K562 (cell line): ENCODE results near the gene NPDC1. TPM values are rescaled to one million over a fixed set of nuclear protein-coding genes. Genes with fewer than 3 reads are reported as not detected.

Experiments
- ATAC-seq: fragments of 200-7000 bp; cut with Tn5 transposase; 3 replicates; pipeline ENCODE4 v1.9.1; 2020; ENCODE audit warnings: moderate library complexity
- BruUV-seq: library from RNA; stranded (reverse); fragments of 400-500 nt; replicated peaks from 2 replicates; lab custom pipeline; 2021; lab: Mats Ljungman, UMichigan
- CTCF ChIA-PET: fragments of 300-600 bp; formaldehyde crosslinking; extraction: SDS; loops from one replicate; lab custom pipeline; 2021; ENCODE audit warnings: low intra/inter-chr PET ratio; lab: Yijun Ruan, JAX
- POLR2A ChIA-PET: fragments of 300-600, 350-650 bp; sonication (Branson Sonifier 250); formaldehyde crosslinking; extraction: SDS; loops from one replicate; lab custom pipeline; 2021; ENCODE audit warnings: antibody characterized with exemption, inconsistent platforms; lab: Yijun Ruan, JAX
- DNase-seq, 4 experiments: peaks; one replicate each; pipeline versions ENCODE4 v3.0.0 to v3.0.0-alpha.2; 2011 to 2018; ENCODE audit warnings: low spot score in 3 of 4, mixed read lengths in 3 of 4; ENCODE audit errors: extremely low read depth in 1 of 4
- FAIRE-seq: peaks from 2 replicates; lab custom pipeline; 2011; peaks lifted over from hg19 to GRCh38; lab: Jason Lieb, UNC
- H2AFZ ChIP-seq: 2 replicates; pipeline ENCODE4 v1.6.0; 2011; ENCODE audit warnings: low read depth, low read length, control low read depth, inconsistent platforms
- H3K27ac ChIP-seq: fragments of 200-600 bp; 3 replicates; pipeline ENCODE4 v1.8.0; 2011; ENCODE audit warnings: low read depth, mild to moderate bottlenecking, control low read depth, inconsistent platforms, low read length, moderate library complexity, mixed read lengths; ENCODE audit errors: extremely low read depth
- H3K27me3 ChIP-seq, 2 experiments: fragments of 300-600 bp in 1 of 2; 2 replicates in 1 of 2; 3 replicates in 1 of 2; pipeline versions ENCODE4 v1.6.0 to v1.8.0; 2011; ENCODE audit warnings: inconsistent platforms in 2 of 2, low read length in 2 of 2, mild to moderate bottlenecking in 1 of 2, mixed read lengths in 1 of 2, moderate library complexity in 1 of 2; ENCODE audit not compliant: control insufficient read depth in 2 of 2, insufficient read depth in 2 of 2
- H3K36me3 ChIP-seq: fragments of 300-600 bp; 3 replicates; pipeline ENCODE4 v1.8.0; 2011; ENCODE audit warnings: mild to moderate bottlenecking, low read length, inconsistent platforms; ENCODE audit not compliant: control insufficient read depth, insufficient read depth
- H3K4me1 ChIP-seq, 2 experiments: fragments of 200-600 bp in 1 of 2; replicated peaks in 1 of 2; 2 replicates in 1 of 2; 3 replicates in 1 of 2; pipeline versions ENCODE4 v1.5.1 to v1.8.0; 2011; ENCODE audit warnings: inconsistent platforms in 2 of 2, low read length in 2 of 2, mild to moderate bottlenecking in 1 of 2, mixed read lengths in 1 of 2, moderate library complexity in 1 of 2; ENCODE audit not compliant: control insufficient read depth in 2 of 2, insufficient read depth in 2 of 2
- H3K4me2 ChIP-seq: 2 replicates; pipeline ENCODE4 v1.6.1; 2011; ENCODE audit warnings: low read length, control low read depth, inconsistent platforms, mixed read lengths; ENCODE audit not compliant: insufficient read depth
- H3K4me3 ChIP-seq: fragments of 200-600 bp; sonication (generic), shearing (Covaris generic); 2 replicates; pipeline ENCODE4 v1.5.1; 2016; ENCODE audit warnings: control low read depth, inconsistent platforms
- H3K79me2 ChIP-seq: fragments of 200-600 bp; 3 replicates; pipeline ENCODE4 v1.8.0; 2011; ENCODE audit warnings: low read length, inconsistent platforms; ENCODE audit not compliant: control insufficient read depth, insufficient read depth
- H3K9ac ChIP-seq, 2 experiments: 2 replicates each; pipeline versions ENCODE4 v1.6.0 to v1.6.1; 2011; ENCODE audit warnings: low read depth in 2 of 2, low read length in 2 of 2, control low read depth in 1 of 2, inconsistent platforms in 1 of 2, mild to moderate bottlenecking in 1 of 2, mixed read lengths in 1 of 2; ENCODE audit not compliant: insufficient read depth in 1 of 2
- H3K9me1 ChIP-seq: one replicate; pipeline ENCODE4 v1.6.0; 2011; ENCODE audit warnings: inconsistent platforms, mild to moderate bottlenecking, low read length, moderate library complexity; ENCODE audit not compliant: control insufficient read depth, insufficient read depth
- H3K9me3 ChIP-seq: replicated peaks from 2 replicates; pipeline ENCODE4 v1.5.1; 2011; ENCODE audit warnings: low read depth, low read length, inconsistent platforms; ENCODE audit not compliant: control insufficient read depth, insufficient read depth
- H4K20me1 ChIP-seq: replicated peaks from 2 replicates; pipeline ENCODE4 v1.6.1; 2011; ENCODE audit warnings: low read length, inconsistent platforms, mixed read lengths; ENCODE audit not compliant: control insufficient read depth, insufficient read depth
- EGR1 ChIP-seq: fragments of 450-650 bp; conservative IDR thresholded peaks from 2 replicates; pipeline ENCODE4 v1.6.1; 2017; ENCODE audit warnings: mild to moderate bottlenecking
- MCM5 ChIP-seq: fragments of 450-650 bp; IDR thresholded peaks from 2 replicates; pipeline ENCODE4 v1.6.1; 2016; ENCODE audit warnings: low read depth
- NR4A1 ChIP-seq, 2 experiments: fragments of 250-450 bp in 1 of 2; fragments of 450-650 bp in 1 of 2; sonication (Bioruptor Pico) in 1 of 2; IDR thresholded peaks; 2 replicates each; pipeline versions ENCODE4 v1.4.0 to v1.6.1; 2016 to 2020; ENCODE audit warnings: mild to moderate bottlenecking in 2 of 2, missing compliant biosample characterization in 1 of 2, missing genetic modification characterization in 1 of 2, moderate library complexity in 1 of 2
- USF2 ChIP-seq: sonication (generic); formaldehyde crosslinking; IDR thresholded peaks from 2 replicates; pipeline ENCODE4 v1.5.0; 2020; ENCODE audit warnings: missing genetic modification reagents
- WGBS: fragments of 100-300 bp; shearing (Covaris generic); methylation state at CpG from one replicate; pipeline ENCODE4 v1.1.6; 2016; ENCODE audit warnings: low coverage, mixed read lengths; ENCODE audit not compliant: insufficient coverage; ENCODE audit errors: missing lambda C conversion rate; 5-methylcytosine and 5-hydroxymethylcytosine counted together
- in situ Hi-C: fragments of 300-500 bp; cut with MboI; formaldehyde crosslinking; loops from 4 replicates; pipeline ENCODE4 v1.15.0; 2018; ENCODE audit warnings: inconsistent platforms, mixed read lengths
- intact Hi-C: fragments of 100-400 bp; cut with micrococcal nuclease; formaldehyde crosslinking; loops from 2 replicates; pipeline ENCODE4 v1.14.2; 2022
- polyA plus RNA-seq, 8 experiments: library from polyadenylated mRNA; depleted of rRNA in 4 of 8; stranded (reverse) in 5 of 8; unstranded in 3 of 8; fragments of >200 nt; fragmentation: Nextera tagmentation in 2 of 8; fragmentation: Illumina TruSeq in 1 of 8; extraction: Ambion mirVana in 2 of 8; extraction: Trizol in 1 of 8; gene quantifications; 2 replicates each; pipeline versions ENCODE4 v1.2.1 to v1.2.3, GENCODE V29; 2011 to 2014; ENCODE audit warnings: inconsistent platforms in 1 of 8, missing spikeins in 1 of 8
- total RNA-seq, 7 experiments: library from RNA; depleted of rRNA in 6 of 7; stranded (reverse); fragments of >200 nt in 6 of 7; fragmentation: Illumina TruSeq in 2 of 7; extraction: Trizol in 2 of 7; gene quantifications; 2 replicates each; pipeline versions ENCODE4 v1.2.1 to v1.2.3, GENCODE V29; 2011 to 2021; ENCODE audit warnings: low replicate concordance in 1 of 7

Gene NPDC1
- total and polyA plus RNA-seq, 9 of the 15 experiments (the other 6 are each of a cell fraction or from before 2014, with no cell fraction given): 0.06 to 2.1 (median 0.53) TPM; not detected in 3

- Histone ChIP-seq H3K4me3 (no peak overlapping the region), H3K4me2 (no peak overlapping the region)
- BruUV-seq: no TSS peak
- WGBS: 46% methylated on average over 26 of the region's 28 CpGs
- ATAC-seq: no peak
- TF ChIP-seq NR4A1 (CRISPR knock-in tag; IDR thresholded peaks at IDR 0.05): no peak
- no peak for TF ChIP-seq NR4A1 (tag; IDR thresholded peaks at IDR 0.05)
- TF ChIP-seq EGR1: peak; percentile 42; the same call in 1 of the 2 replicates
- TF ChIP-seq USF2: no peak
- TF ChIP-seq MCM5: no peak
- TF ChIP-seq, all 486 proteins: peak for 1
- FAIRE-seq (no peak), DNase-seq (no peak)
- Histone ChIP-seq H2AFZ (no peak overlapping the region), H3K27ac (no peak overlapping the region), H3K4me1 (peaks cover 0 to 50% of the 10 kb centered on the region in 2 experiments; a peak in 2 of 5 replicates), H3K79me2 (no peaks in the 10 kb centered on the region), H3K9ac (peak overlapping the region in 1 of 2 experiments; percentile 14; a peak in 2 of 4 replicates), H4K20me1 (no peaks in the 10 kb centered on the region; the same call in none of the 2 replicates), H3K9me3 (no peaks in the 10 kb centered on the region), H3K9me1 (no peaks in the 10 kb centered on the region), H3K36me3 (no peaks in the 10 kb centered on the region), H3K27me3 (no peaks in the 10 kb centered on the region)
- POLR2A ChIA-PET: interaction anchor here (0.6 to 1.4 kb wide), 4 partner anchors 8 to 156 kb away, joined by 4 to 5 read pairs (median 4); partner anchors contain the start of gene C8G
- intact Hi-C loops: no loop called here
- in situ Hi-C loops: no loop called here
- CTCF ChIA-PET: no interaction called here
Observed at GRCh38 chr9:137055385-137056364, 9.7 kb upstream of the NPDC1 start.
